Activated CD4-positive, alpha-beta T cell treated with anti-CD3 and anti-CD28 coated beads, Interleukin-2, amount 10 ng/mL, durations not matched to agents 24 days and 14 days (primary cell): ENCODE measurements around the gene GNB5. TPM values are rescaled to one million over a fixed set of nuclear protein-coding genes. Genes with fewer than 3 reads are reported as not detected.
A peak's percentile ranks its signal among the peaks of the same experiment; 100 is the strongest.
"Not testable (repeated sequence)": the region's sequence is repeated elsewhere in the genome, so short reads cannot be mapped to it uniquely, and the experiment has no call there.

ENCODE experiments used
- DNase-seq: peaks from one replicate; pipeline ENCODE4 v3.0.0; 2022
- H3K27ac Mint-ChIP-seq: one replicate; pipeline ENCODE4 v1.8.0; 2022; ENCODE audit warnings: mild to moderate bottlenecking, mixed read lengths
- H3K27me3 Mint-ChIP-seq: one replicate; pipeline ENCODE4 v1.8.0; 2022; ENCODE audit warnings: mixed read lengths
- H3K36me3 Mint-ChIP-seq: one replicate; pipeline ENCODE4 v1.8.0; 2022; ENCODE audit warnings: low read depth, mild to moderate bottlenecking, mixed read lengths
- H3K4me1 Mint-ChIP-seq: one replicate; pipeline ENCODE4 v1.8.0; 2021; ENCODE audit warnings: mixed read lengths
- H3K4me3 Mint-ChIP-seq: one replicate; pipeline ENCODE4 v1.8.0; 2022; ENCODE audit warnings: mild to moderate bottlenecking, moderate library complexity, mixed read lengths
- H3K9me3 Mint-ChIP-seq: one replicate; pipeline ENCODE4 v1.8.0; 2021; ENCODE audit warnings: mixed read lengths
- intact Hi-C: fragments of 100-400 bp; cut with micrococcal nuclease; formaldehyde crosslinking; loops from one replicate; pipeline ENCODE4 v1.15.1; 2023
- total RNA-seq: library from RNA; stranded (reverse); gene quantifications from 2 replicates; pipeline ENCODE4 v1.2.3, GENCODE V29; 2022

Gene GNB5
- total RNA-seq, 1 donor from 2014 or later, result 21.5 TPM

DNA sequence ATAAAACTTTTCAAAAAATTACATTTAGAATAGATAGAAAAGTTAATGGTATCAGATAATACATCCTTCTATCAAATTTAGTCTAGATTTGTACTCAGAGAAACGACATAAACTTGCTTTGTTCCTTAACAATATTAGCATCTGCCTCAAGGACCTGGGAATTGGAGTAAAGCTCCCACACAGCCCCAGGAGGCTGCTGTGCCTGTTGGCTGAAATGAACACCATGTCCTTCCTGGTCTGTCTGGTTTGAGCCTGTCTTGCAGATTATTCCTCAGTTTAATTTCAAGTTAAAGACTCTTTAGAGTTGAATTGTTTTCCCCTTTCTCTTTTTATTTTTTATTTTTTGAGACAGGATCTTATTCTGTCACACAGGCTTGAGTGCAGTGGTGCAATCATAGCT, 19.4 kb downstream of the GNB5 start:
- no peak for DNase-seq
- intact Hi-C loops, result no loop called here
- no peaks in the 10 kb centered on the region for H3K9me3 Mint-ChIP-seq
- H3K4me3 Mint-ChIP-seq, result no peak overlapping the region
- H3K27me3 Mint-ChIP-seq, result no peaks in the 10 kb centered on the region
- H3K36me3 Mint-ChIP-seq, result peaks cover 11% of the 10 kb centered on the region
- no peak overlapping the region for H3K27ac Mint-ChIP-seq
- H3K4me1 Mint-ChIP-seq, result peaks cover 19% of the 10 kb centered on the region

DNA sequence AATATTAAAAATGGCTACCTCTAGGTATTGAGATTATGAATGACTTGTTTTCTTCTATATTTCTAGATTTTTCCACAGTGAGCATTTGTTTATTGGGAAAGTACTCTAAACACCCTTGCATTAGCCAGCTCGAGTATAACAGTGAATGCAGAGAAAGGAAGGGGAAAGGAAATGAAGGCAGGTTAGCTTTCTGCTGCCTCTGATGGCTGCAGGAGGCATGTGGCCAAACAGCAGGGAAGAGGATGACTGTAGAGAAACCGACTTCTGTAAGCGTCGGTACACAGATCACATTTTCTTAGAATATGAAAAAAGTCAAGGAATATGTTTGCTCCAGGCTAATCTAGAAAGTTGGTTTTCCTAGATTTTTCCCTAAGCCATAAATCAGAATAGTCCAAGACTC, 19.8 kb downstream of the GNB5 start:
- intact Hi-C loops, result no loop called here
- peak; percentile 73 for DNase-seq
- peaks cover 7% of the 10 kb centered on the region for H3K36me3 Mint-ChIP-seq
- no peaks in the 10 kb centered on the region for H3K9me3 Mint-ChIP-seq
- peak overlapping the region; percentile 36 for H3K4me3 Mint-ChIP-seq
- no peak overlapping the region for H3K27ac Mint-ChIP-seq
- H3K4me1 Mint-ChIP-seq, result peaks cover 17% of the 10 kb centered on the region
- no peaks in the 10 kb centered on the region for H3K27me3 Mint-ChIP-seq

- peaks cover 27% of the 10 kb centered on the region for H3K4me1 Mint-ChIP-seq
- H3K27ac Mint-ChIP-seq, H3K27me3 Mint-ChIP-seq, H3K36me3 Mint-ChIP-seq, H3K9me3 Mint-ChIP-seq, intact Hi-C loops, DNase-seq, H3K4me3 Mint-ChIP-seq: not testable (repeated sequence)
These were observed 21.0 kb downstream of the GNB5 start for GRCh38 chr15:52170199-52170598.

GRCh38 chr15:52165494-52166131, 25.6 kb downstream of the GNB5 start:
- intact Hi-C loops, H3K27me3 Mint-ChIP-seq, H3K36me3 Mint-ChIP-seq, H3K27ac Mint-ChIP-seq, DNase-seq, H3K4me3 Mint-ChIP-seq, H3K9me3 Mint-ChIP-seq: not testable (repeated sequence)
- H3K4me1 Mint-ChIP-seq, result peaks cover 28% of the 10 kb centered on the region

DNA sequence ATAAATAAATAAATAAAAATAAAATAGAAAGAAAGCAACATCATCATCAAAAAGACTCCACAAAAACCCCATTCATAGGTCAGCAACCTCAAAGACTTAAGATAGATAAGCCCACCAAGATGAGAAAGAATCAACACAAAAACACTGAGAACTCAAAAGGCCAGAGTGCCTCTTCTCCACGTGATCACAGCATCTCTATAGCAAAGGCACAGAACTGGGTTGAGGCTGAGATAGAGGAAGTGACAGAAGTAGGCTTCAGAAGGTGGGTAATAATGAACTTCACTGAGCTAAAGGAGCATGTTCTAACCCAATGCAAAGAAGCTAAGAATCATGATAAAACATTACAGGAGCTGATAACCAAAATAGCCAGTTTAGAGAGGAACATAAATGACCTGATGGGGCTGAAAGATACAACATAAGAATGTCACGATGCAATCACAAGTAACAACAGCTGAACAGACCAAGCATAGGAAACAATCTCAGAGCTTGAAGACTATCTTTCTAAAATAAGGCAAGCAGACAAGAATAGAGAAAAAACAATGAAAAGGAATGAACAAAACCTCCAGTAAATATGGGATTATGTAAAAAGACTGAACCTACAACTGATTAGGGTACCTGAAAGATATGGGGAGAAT, 26.4 kb downstream of the GNB5 start:
- no peak for DNase-seq
- intact Hi-C loops, result no loop called here
- H3K9me3 Mint-ChIP-seq, result no peaks in the 10 kb centered on the region
- H3K27me3 Mint-ChIP-seq, result no peaks in the 10 kb centered on the region
- no peak overlapping the region for H3K4me3 Mint-ChIP-seq
- peaks cover 23% of the 10 kb centered on the region for H3K4me1 Mint-ChIP-seq
- peaks cover 8% of the 10 kb centered on the region for H3K36me3 Mint-ChIP-seq
- no peak overlapping the region for H3K27ac Mint-ChIP-seq

DNA sequence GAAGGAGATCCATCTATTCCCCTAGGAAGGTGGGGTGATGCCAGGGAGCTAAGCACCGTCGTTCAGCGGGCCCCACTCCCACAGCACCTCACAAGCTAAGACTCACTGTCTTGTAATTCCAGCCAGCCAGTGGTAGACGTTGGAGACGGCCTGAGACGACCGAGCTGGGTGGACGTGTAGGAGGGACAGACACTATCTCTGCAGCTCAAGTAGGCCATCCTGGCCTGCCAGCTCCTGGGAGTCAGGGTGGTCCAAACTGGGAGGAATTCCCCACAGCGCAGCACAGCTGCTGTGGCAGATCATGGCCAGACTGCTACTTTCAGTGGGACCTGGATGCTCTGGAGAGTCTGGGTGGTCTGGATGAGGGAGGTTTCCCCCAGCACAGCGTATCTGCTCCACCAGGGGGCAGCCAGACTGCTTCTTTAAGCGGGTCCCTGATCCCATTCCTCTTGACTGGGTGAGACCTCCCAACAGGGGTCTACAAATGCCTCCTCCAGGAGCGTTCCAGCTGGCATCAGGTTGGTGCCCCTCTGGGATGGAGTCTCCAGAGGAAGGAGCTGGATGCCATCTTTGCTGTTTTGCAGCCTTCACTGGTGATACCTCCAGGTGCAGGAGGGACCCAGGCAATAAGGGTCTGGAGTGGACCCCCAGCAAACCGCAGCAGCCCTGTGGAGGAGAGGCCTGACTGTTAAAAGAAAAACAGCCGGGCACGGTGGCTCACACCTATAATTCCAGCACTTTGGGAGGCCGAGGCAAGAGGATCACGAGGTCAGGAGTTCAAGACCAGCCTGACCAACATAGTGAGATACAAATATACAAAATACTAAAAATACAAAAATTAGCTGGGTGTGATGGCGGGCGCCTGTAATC, 27.6 kb downstream of the GNB5 start:
- intact Hi-C loops, result no loop called here
- no peak overlapping the region for H3K27ac Mint-ChIP-seq
- H3K4me3 Mint-ChIP-seq, result no peak overlapping the region
- H3K9me3 Mint-ChIP-seq, result no peaks in the 10 kb centered on the region
- DNase-seq, result no peak
- no peaks in the 10 kb centered on the region for H3K27me3 Mint-ChIP-seq
- peaks cover 20% of the 10 kb centered on the region for H3K4me1 Mint-ChIP-seq
- H3K36me3 Mint-ChIP-seq, result peaks cover 11% of the 10 kb centered on the region

DNA sequence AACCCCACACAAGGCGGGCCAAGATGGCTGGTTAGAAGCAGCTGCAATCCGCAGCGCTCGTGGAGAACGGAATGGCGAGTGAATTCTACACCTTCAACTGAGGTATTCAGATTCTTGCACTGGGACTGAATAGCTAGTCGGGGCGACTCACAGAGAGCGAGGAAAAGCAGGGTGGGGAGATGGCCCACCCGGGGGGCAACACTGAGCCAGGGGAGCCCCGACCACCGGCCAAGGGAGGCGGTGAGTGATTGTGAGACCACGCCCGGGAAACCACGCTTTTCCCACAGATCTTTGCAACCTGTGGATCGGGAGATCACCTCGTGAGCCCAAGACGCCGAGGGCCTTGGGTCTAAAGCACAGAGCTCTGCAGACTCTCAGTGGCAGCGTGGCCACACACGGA, 28.3 kb downstream of the GNB5 start:
- peaks cover 18% of the 10 kb centered on the region for H3K4me1 Mint-ChIP-seq
- peaks cover 11% of the 10 kb centered on the region for H3K36me3 Mint-ChIP-seq
- H3K27ac Mint-ChIP-seq, result no peak overlapping the region
- no peaks in the 10 kb centered on the region for H3K27me3 Mint-ChIP-seq
- DNase-seq, result no peak
- H3K4me3 Mint-ChIP-seq, result no peak overlapping the region
- intact Hi-C loops, result no loop called here
- H3K9me3 Mint-ChIP-seq, result no peaks in the 10 kb centered on the region

DNA sequence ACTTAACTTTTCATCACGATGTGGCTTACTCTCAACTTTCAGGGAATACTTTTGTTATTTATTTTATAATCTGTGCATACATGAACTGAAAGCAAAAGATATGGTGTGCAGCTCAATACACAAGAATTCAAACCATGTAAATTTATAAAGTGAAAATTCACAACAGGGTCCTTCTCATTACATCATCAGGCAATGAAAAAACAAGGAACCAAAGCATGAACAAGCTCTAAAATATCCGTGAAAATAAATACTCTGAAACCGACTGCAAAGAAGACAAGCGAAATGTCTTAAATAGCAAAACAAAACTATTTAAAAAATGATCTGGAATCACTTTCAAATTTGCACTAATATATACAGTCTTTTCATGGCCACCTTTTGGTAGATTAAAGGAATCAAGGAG, 28.9 kb downstream of the GNB5 start:
- Mint-ChIP-seq H3K4me3 (no peak overlapping the region), H3K36me3 (peaks cover 11% of the 10 kb centered on the region), H3K27me3 (no peaks in the 10 kb centered on the region), H3K4me1 (peaks cover 18% of the 10 kb centered on the region), H3K27ac (no peak overlapping the region), H3K9me3 (no peaks in the 10 kb centered on the region)
- DNase-seq, result no peak
- intact Hi-C loops, result no loop called here

DNA sequence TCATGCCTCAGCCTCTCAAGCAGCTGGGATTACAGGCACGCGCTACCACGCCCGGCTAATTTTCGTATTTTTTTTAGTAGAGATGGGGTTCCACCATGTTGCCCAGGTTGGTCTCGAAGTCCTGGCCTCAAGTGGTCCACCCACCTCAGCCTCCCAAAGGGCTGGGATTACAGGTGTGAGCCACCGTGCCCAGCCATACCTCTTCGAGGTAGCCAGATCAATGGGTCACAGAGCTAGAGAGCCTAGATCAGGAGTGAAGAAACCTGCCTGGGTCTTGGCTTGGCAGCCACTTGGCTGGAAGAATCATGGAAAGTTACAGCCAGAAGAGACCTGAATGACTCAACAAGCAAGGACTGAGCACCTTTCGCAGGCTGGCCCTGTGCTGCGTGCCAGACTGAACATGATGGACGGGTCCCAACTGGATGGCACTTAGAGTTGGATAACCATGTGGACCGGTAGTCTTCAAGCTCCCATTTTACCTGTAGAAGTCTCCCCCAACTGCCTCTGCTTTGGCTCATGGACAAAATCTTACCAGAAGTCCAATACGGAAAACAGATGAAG, 29.7 kb downstream of the GNB5 start:
- peaks cover 18% of the 10 kb centered on the region for H3K4me1 Mint-ChIP-seq
- no peak overlapping the region for H3K27ac Mint-ChIP-seq
- intact Hi-C loops, result no loop called here
- peaks cover 11% of the 10 kb centered on the region for H3K36me3 Mint-ChIP-seq
- no peaks in the 10 kb centered on the region for H3K9me3 Mint-ChIP-seq
- H3K4me3 Mint-ChIP-seq, result no peak overlapping the region
- no peaks in the 10 kb centered on the region for H3K27me3 Mint-ChIP-seq
- DNase-seq, result no peak

DNA sequence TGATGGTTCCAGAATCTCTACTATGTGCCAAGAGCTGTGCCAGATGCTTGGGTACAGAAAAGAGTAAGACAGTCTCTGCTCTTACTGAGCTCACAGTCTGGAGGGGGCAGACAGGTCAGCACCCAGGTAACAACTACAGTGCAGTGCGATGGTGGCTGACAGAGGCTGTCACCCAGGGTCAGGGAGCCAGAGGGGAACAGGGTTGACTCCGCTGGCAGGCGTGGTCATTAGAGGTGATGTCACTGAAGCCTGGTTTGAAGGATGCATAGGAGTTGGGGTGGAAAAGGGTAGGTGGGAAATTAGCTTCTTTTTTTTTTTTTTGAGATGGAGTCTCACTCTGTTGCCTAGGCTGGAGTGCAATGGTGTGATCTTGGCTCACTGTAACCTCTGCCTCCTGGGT, 31.5 kb downstream of the GNB5 start:
- intact Hi-C loops, result no loop called here
- Mint-ChIP-seq H3K4me3 (no peak overlapping the region), H3K36me3 (peaks cover 11% of the 10 kb centered on the region), H3K4me1 (peaks cover 3% of the 10 kb centered on the region), H3K27me3 (no peaks in the 10 kb centered on the region), H3K9me3 (no peaks in the 10 kb centered on the region), H3K27ac (no peak overlapping the region)
- no peak for DNase-seq

DNA sequence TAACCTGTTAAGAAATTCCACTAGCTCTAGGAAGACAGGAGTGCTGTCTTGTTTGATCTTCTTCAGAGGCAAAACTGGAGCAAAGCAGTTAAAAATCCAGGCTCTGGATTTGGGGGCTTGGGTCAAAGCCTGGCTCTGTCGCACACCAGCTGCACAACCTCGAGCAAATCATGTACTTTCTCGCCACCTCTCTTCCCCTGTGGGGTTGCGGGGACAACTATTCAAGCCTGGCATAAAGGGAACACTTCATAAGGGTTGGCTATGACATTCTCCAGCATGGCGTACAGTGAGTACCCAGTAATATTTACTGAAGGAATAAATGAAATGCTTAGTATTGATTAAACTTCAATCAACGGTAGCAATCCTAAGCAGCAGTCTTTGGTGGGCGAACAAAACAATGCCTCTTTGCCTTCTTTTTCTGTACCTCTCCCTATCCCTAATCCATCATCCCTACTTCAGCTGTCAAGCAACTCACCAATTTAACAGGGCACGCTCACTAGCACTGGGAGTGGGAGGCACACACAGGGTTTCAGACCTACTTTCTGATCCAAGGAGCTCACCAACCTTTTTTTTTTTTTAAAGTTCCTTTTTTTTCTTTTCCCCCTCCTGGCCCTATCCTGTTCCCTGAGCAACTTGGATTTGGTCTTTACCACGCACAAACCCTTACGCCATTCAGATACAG, 33.0 kb downstream of the GNB5 start:
- H3K4me3 Mint-ChIP-seq, result no peak overlapping the region
- no peaks in the 10 kb centered on the region for H3K9me3 Mint-ChIP-seq
- no peaks in the 10 kb centered on the region for H3K27me3 Mint-ChIP-seq
- DNase-seq, result no peak
- H3K4me1 Mint-ChIP-seq, result peaks cover 2% of the 10 kb centered on the region
- H3K36me3 Mint-ChIP-seq, result peaks cover 11% of the 10 kb centered on the region
- H3K27ac Mint-ChIP-seq, result no peak overlapping the region
- intact Hi-C loops, result no loop called here

GRCh38 chr15:52155878-52156277, 35.3 kb downstream of the GNB5 start:
- no peak overlapping the region for H3K4me3 Mint-ChIP-seq
- intact Hi-C loops, result no loop called here
- no peak for DNase-seq
- no peak overlapping the region for H3K27ac Mint-ChIP-seq
- H3K27me3 Mint-ChIP-seq, result no peaks in the 10 kb centered on the region
- peaks cover 13% of the 10 kb centered on the region for H3K36me3 Mint-ChIP-seq
- H3K9me3 Mint-ChIP-seq, result no peaks in the 10 kb centered on the region
- H3K4me1 Mint-ChIP-seq, result peaks cover 2% of the 10 kb centered on the region

GRCh38 chr15:52154896-52155865, 36.0 kb downstream of the GNB5 start:
- intact Hi-C loops, result no loop called here
- Mint-ChIP-seq H3K4me1 (peaks cover 2% of the 10 kb centered on the region), H3K27me3 (no peaks in the 10 kb centered on the region), H3K4me3 (no peak overlapping the region), H3K9me3 (no peaks in the 10 kb centered on the region), H3K27ac (no peak overlapping the region), H3K36me3 (peaks cover 12% of the 10 kb centered on the region)
- no peak for DNase-seq
